Activated CD4-positive, alpha-beta T cell treated with anti-CD3 and anti-CD28 coated beads for 24 hours (primary cell): ENCODE data around the gene CYP4F22.
"Not testable (repeated sequence)": the region's sequence is repeated elsewhere in the genome, so short reads cannot be mapped to it uniquely, and the experiment has no call there.

ENCODE experiments used
- DNase-seq, 2 donors: peaks; one replicate each; pipeline ENCODE4 v3.0.0-alpha.2; 2020; ENCODE audit warnings: low read depth in 2 of 2

The CYP4F22 gene

DNA sequence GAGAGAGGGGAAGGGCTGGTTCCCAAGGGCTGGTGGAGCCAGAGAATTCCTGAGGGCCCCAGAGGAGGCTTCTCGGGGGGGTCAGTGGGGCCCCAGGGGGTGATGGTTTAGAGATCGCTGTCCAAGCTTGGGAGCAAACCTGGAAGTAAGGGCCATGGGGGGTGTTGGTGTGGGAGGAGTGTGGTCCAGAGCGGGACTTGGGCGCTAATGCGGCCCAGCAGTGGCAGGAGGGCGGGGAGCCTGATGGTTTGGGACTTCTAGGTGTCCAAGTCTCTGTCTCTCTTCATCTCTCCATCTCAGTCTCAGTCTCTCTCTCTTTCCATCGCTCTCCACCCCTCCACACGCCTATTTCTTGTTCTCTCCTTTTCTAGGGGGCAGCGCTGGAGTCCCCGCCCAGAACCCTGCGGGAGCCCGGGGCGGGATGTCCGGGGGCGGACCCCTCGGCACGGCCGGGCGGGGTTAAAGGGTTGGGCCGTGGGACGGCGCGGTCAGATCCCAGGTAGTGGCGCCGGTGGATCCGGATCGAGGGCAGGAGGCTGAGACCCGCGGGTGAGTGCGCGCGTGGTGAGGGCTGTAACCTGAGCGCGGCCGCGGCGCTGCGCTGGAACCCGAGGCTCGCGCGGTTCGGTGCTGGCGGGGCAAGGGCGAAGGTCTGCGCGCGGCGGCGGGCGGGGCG, at the start of gene CYP4F22:
TSS of gene CYP4F22 (plus strand) at position 491 of the 676 bp plus-strand sequence. CDS start 16,812 bp downstream, outside the sequence.
- no peak for DNase-seq

- no peak for DNase-seq
Observed at GRCh38 chr19:15461694-15462093, 46.6 kb upstream of the CYP4F22 start.

DNA sequence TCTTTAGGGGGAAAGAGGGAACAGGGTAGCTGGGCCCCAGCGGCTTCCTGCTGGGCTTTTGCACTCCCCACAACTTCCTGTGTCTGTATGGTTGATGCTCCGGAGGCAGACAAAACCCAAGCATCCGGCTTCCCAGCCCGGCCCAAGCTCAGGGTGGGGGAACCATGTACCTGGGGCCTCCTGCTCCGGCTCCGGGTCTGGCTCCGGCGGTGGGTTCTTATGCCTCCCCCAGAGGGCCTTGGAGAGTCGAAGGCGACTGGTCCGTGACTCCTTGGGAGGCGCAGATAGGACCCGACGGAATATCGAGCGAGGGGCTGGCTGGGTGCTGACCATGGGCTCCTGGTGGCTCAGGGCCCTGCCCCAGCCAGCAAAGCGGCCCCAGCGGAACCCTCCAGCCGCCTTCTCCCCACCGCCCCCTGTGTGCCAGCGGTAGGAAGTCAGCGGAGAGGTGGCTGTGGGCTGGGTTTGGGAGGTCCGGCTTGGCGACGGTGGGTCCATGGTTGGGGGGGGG, 44.4 kb upstream of the CYP4F22 start:
- DNase-seq: peak; percentile 56 to 63

DNA sequence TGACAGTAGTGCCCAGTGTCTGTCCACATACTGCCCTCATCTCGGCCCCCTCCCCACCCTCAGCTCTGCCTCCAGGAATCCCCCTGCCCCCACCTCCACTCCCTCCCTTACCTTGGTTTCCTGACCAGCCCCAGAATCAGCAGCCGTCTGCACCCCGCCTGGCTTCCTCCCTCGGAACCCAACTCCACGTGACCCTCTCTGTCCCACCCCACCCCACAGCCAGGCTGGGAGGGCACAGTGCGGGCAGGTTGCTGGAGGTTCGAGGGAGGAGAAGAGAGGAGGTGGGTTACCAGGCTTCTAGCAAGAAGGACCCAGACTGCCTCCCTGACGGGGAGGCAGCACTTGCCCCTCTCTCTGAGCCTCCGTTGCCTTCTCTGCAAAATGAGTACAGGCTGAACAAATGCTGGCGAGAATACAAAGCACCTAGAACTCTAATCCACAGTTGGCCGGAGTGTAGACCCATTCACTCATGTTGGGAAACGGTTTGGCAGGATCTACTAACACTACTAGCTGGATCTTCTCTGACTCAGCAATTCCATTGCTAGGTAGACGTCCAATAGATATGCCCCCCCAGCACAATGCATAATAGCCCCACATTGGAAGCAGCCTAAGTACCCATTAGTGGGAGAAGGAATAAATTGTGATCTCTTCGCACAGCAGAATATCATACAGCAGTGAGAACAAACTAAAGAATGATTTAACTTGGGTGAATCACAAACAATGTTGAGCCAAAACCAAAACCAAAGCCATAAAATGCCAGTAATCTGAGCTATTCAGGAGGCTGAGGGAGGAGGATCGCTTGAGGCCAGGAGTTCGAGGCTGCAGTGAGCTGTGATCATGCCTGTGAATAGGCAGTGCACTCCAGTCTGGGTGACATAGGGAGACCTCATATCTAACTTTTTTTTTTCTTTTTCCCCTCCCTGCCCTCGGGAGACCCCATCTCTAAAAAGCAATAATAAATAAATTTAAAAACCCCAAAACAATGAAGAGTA, 43.6 kb upstream of the CYP4F22 start, which contains the start of gene RASAL3:
TSS of gene RASAL3 (minus strand) at position 151 of the 992 bp plus-strand sequence. CDS start 186 bp downstream, outside the sequence.
- peak in 1 of 2 donors; percentile 47 for DNase-seq

GRCh38 chr19:15466851-15467733, 41.2 kb upstream of the CYP4F22 start:
- peak in 1 of 2 donors; percentile 48 for DNase-seq

GRCh38 chr19:15467734-15468214, 40.6 kb upstream of the CYP4F22 start:
- DNase-seq: no peak

DNA sequence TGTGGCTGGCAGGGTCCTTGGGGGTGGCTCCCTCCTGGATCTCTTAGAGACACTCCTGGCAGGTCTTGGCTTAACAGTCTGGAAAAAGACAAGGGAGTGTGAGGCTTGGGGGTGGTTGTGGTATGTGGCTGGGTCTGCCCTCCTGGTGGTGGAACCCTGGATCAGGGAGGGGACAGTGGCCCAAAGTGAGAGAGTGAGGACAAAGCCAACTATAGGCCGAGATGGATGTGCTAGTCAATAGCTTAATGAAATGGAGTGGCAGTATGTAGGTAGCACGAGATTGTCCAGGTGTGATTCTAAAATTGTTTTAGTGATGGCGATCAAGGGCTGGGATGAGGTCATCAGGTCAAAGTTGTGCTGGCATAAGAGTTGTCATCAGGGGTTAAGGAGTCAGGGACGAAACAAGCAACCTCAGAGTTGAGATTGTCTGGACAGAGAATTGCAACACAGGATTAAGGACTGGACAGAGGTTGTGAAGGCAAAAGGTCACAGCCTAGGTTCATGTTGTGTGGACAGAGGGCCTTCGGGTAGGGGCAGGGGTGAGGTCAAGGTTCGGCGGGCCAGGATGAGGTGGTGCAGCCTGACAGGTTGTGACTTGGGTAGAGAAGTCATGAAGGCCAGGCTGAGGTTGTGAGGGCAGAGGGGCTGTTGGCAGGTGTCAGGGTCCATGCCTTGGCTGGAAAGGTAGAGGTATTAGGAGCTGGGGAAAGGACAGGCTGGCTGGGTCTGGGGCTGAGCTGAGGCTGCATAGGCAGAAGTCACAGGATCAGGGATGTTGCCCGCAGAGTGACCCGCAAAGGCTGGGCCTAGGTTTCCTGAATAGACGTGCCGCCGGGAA, 39.4 kb upstream of the CYP4F22 start:
- no peak for DNase-seq

GRCh38 chr19:15469513-15470297, 38.6 kb upstream of the CYP4F22 start:
- no peak for DNase-seq

- DNase-seq: no peak
Observed at GRCh38 chr19:15471639-15472101, 36.7 kb upstream of the CYP4F22 start.

- DNase-seq: not testable (repeated sequence)
Observed at GRCh38 chr19:15473821-15474220, 34.5 kb upstream of the CYP4F22 start.

- DNase-seq: no peak
Observed at GRCh38 chr19:15475169-15475568, 33.2 kb upstream of the CYP4F22 start.

- no peak for DNase-seq
Observed at GRCh38 chr19:15475611-15476010, 32.7 kb upstream of the CYP4F22 start.

DNA sequence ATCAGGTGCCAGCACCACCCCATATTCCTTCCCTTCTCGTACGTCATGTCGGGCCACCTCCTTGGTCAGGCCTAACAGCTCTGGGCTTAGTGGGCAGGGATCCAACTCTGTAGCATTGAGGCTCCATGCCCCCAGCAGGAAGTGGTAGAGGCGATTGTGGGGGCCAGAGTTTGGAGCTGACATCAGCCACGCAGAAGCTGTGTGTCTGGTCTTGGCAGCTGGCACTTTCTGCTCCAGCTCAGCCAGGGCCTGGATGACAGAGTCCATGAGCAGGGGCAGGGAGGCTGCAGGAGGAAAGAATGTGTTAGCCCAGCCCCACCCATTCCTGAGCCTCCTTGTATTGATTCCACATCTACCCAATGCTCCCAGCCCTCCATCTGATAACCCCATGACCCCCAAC, 32.0 kb upstream of the CYP4F22 start:
- no peak for DNase-seq

- no peak for DNase-seq
Observed at GRCh38 chr19:15479391-15480345, 28.7 kb upstream of the CYP4F22 start, which contains the start of gene PGLYRP2. TSS of gene PGLYRP2 (minus strand) at chr19:15479501. CDS start at chr19:15479371, 130 bp downstream.

DNA sequence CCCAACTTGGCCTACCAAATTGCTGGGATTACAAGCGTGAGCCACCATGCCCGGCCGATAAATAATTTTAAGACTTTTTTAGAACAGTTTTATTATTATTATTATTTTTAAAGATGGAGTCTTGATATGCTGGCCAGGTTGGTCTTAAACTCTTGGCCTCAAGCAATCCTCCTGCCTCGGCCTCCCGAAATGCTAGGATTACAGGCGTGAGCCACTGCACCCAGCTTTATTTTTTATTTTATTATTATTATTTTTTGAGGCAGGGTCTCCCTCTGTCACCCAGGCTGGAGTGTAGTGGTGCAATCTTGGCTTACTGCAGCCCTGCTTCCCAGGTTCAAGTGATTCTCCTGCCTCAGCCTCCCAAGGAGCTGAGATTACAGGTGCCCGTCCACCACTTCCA, 27.3 kb upstream of the CYP4F22 start:
- DNase-seq: not testable (repeated sequence)

DNA sequence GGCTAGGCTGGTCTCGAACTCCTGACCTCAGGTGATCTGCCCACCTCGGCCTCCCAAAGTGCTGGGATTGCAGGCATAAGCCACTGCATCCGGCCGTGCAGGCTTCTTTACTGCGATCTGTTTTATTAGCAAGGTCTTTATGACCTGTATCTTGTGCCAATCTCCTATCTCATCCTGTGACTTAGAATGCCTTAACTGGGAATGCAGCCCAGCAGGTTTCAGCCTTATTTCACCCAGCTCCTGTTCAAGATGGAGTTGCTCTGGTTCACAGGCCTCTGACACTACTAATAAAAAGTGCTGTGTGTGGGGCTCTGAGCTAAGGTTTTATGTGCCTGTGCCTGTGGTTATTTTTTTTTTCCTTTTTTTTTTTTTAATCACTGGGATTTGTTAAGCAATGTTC, 22.6 kb upstream of the CYP4F22 start:
- not testable (repeated sequence) for DNase-seq

DNA sequence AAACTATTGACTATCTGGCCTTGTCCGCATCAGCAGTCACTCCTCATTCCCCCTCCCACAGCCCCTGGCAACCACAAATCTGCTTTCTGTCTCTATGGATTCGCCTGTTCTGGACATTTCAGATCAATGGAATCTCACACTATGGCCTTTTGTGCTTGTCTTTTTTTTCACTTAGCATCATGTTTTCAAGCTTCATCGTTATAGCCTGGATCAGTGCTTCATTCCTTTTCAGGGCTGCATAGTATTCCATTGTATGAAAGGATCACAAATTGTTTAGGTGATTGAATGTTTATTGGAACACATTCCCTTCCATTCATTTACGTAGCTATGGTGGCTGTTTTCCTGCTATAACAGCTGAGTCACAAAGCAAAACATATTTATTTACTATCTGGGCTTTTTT, 21.3 kb upstream of the CYP4F22 start:
- no peak for DNase-seq
